Testis (tissue), 2 donors: Measurements from ENCODE around the gene ZNF521.
"Not testable (repeated sequence)": the region's sequence is repeated elsewhere in the genome, so short reads cannot be mapped to it uniquely, and the experiment has no call there.

Experiments used
- CTCF ChIP-seq, 3 experiments: fragments of 450-650 bp in 2 of 3; fragments of 200-600 bp in 1 of 3; sonication (generic) in 1 of 3; IDR thresholded peaks; one replicate each; pipeline ENCODE4 v1.5.1; 2016 to 2019; ENCODE audit warnings: antibody characterized with exemption in 3 of 3, mild to moderate bottlenecking in 2 of 3, moderate library complexity in 1 of 3
- POLR2A ChIP-seq: fragments of 450-650 bp; IDR thresholded peaks from one replicate; pipeline ENCODE4 v1.6.1; 2017; ENCODE audit warnings: antibody characterized with exemption, mild to moderate bottlenecking, moderate library complexity

- TF ChIP-seq POLR2A; CTCF (IDR thresholded peaks at IDR 0.05): not testable (repeated sequence)
These were observed 84.9 kb downstream of the ZNF521 start for GRCh38 chr18:25266931-25267527.
